SK-N-SH treated with all-trans-retinoic acid at 6 μM for 48 hours (cell line): ENCODE data around the gene GLI3.

Experiments used
- ATAC-seq: fragments of 200-7000 bp; cut with Tn5 transposase; 3 replicates; pipeline ENCODE4 v1.9.1; 2020; ENCODE audit warnings: mild to moderate bottlenecking, moderate library complexity
- ARNTL ChIP-seq: fragments of 450-650 bp; formaldehyde crosslinking; IDR thresholded peaks from 2 replicates; pipeline ENCODE4 v1.5.0; 2020; ENCODE audit warnings: low read depth, mild to moderate bottlenecking, moderate library complexity, borderline replicate concordance
- BACH2 ChIP-seq: fragments of 250-450 bp; sonication (Bioruptor Pico); IDR thresholded peaks from 2 replicates; pipeline ENCODE4 v1.9.0; 2021; ENCODE audit warnings: mild to moderate bottlenecking, borderline replicate concordance
- CREB5 ChIP-seq: fragments of 250-450 bp; sonication (Bioruptor Pico); IDR thresholded peaks from 2 replicates; pipeline ENCODE4 v1.5.1; 2020; ENCODE audit warnings: low read depth, mild to moderate bottlenecking, moderate library complexity
- CSDC2 ChIP-seq: fragments of 250-450 bp; sonication (Bioruptor Pico); IDR thresholded peaks from 2 replicates; pipeline ENCODE4 v1.5.0; 2020; ENCODE audit warnings: mild to moderate bottlenecking, moderate library complexity
- CSRNP3 ChIP-seq: fragments of 250-450 bp; sonication (Bioruptor Pico); IDR thresholded peaks from 2 replicates; pipeline ENCODE4 v1.5.1; 2021; ENCODE audit warnings: mild to moderate bottlenecking, moderate library complexity
- ESRRG ChIP-seq: fragments of 250-450 bp; sonication (Bioruptor Pico); IDR thresholded peaks from 2 replicates; pipeline ENCODE4 v1.6.1; 2021; ENCODE audit warnings: mild to moderate bottlenecking
- GLIS3 ChIP-seq: fragments of 250-450 bp; sonication (Bioruptor Pico); IDR thresholded peaks from 2 replicates; pipeline ENCODE4 v1.5.0; 2020; ENCODE audit warnings: mild to moderate bottlenecking, moderate library complexity
- ISL1 ChIP-seq: fragments of 250-450 bp; sonication (Bioruptor Pico); IDR thresholded peaks from 2 replicates; pipeline ENCODE4 v2.1.2; 2022; ENCODE audit warnings: mild to moderate bottlenecking, moderate library complexity
- PATZ1 ChIP-seq: fragments of 250-450 bp; sonication (Bioruptor Pico); IDR thresholded peaks from 2 replicates; pipeline ENCODE4 v1.8.0; 2020; ENCODE audit warnings: mild to moderate bottlenecking, moderate library complexity, borderline replicate concordance
- PPARA ChIP-seq: fragments of 250-450 bp; sonication (Bioruptor Pico); IDR thresholded peaks from 2 replicates; pipeline ENCODE4 v1.5.0; 2020; ENCODE audit warnings: mild to moderate bottlenecking, borderline replicate concordance
- RARB ChIP-seq: fragments of 250-450 bp; sonication (Bioruptor Pico); IDR thresholded peaks from 2 replicates; pipeline ENCODE4 v1.8.0; 2021; ENCODE audit warnings: mild to moderate bottlenecking, moderate library complexity
- SNAI2 ChIP-seq: fragments of 250-450 bp; sonication (Bioruptor Pico); IDR thresholded peaks from 2 replicates; pipeline ENCODE4 v1.5.0; 2020; ENCODE audit warnings: mild to moderate bottlenecking, moderate library complexity
- TOX ChIP-seq: fragments of 250-450 bp; sonication (Bioruptor Pico); IDR thresholded peaks from 2 replicates; pipeline ENCODE4 v1.8.0; 2021; ENCODE audit warnings: mild to moderate bottlenecking, moderate library complexity, borderline replicate concordance
- TSHZ2 ChIP-seq: fragments of 250-450 bp; sonication (Bioruptor Pico); IDR thresholded peaks from 2 replicates; pipeline ENCODE4 v1.5.0; 2020; ENCODE audit warnings: mild to moderate bottlenecking, moderate library complexity
- ZC3H10 ChIP-seq: fragments of 250-450 bp; sonication (Bioruptor Pico); IDR thresholded peaks from 2 replicates; pipeline ENCODE4 v1.5.1; 2021; ENCODE audit warnings: mild to moderate bottlenecking, moderate library complexity
- ZFP3 ChIP-seq: fragments of 250-450 bp; sonication (Bioruptor Pico); IDR thresholded peaks from 2 replicates; pipeline ENCODE4 v1.5.0; 2020; ENCODE audit warnings: mild to moderate bottlenecking, moderate library complexity
- ZFP30 ChIP-seq: fragments of 450-650 bp; formaldehyde crosslinking; IDR thresholded peaks from 2 replicates; pipeline ENCODE4 v1.5.0; 2022; ENCODE audit warnings: mild to moderate bottlenecking, moderate library complexity
- ZNF565 ChIP-seq: fragments of 450-650 bp; formaldehyde crosslinking; conservative IDR thresholded peaks from 2 replicates; pipeline ENCODE4 v1.5.0; 2020; ENCODE audit warnings: low read depth, mild to moderate bottlenecking, moderate library complexity
- ZNF70 ChIP-seq: fragments of 450-650 bp; formaldehyde crosslinking; IDR thresholded peaks from 2 replicates; pipeline ENCODE4 v1.5.0; 2020; ENCODE audit warnings: mild to moderate bottlenecking, moderate library complexity
- ZNF8 ChIP-seq: fragments of 450-650 bp; formaldehyde crosslinking; IDR thresholded peaks from 2 replicates; pipeline ENCODE4 v1.5.0; 2020; ENCODE audit warnings: mild to moderate bottlenecking, moderate library complexity

Gene GLI3

GRCh38 chr7:42100156-42100508, 136.9 kb downstream of the GLI3 start (continued):
- no peak for TF ChIP-seq SNAI2 (CRISPR knock-in tag)
- TF ChIP-seq, all 23 proteins: peak for 0

GRCh38 chr7:42099470-42100155, 137.4 kb downstream of the GLI3 start:
- TF ChIP-seq GLIS3 (CRISPR knock-in tag) (no peak), ISL1 (no peak), ARNTL (CRISPR knock-in tag) (no peak), ZNF70 (CRISPR knock-in tag) (no peak), CSDC2 (CRISPR knock-in tag) (no peak), ZC3H10 (no peak), ESRRG (CRISPR knock-in tag) (no peak), CREB5 (CRISPR knock-in tag) (no peak), CSRNP3 (CRISPR knock-in tag) (no peak), PPARA (CRISPR knock-in tag) (no peak), ZFP30 (CRISPR knock-in tag) (no peak), BACH2 (CRISPR knock-in tag) (no peak), ZNF8 (CRISPR knock-in tag) (no peak), PATZ1 (CRISPR knock-in tag) (no peak), RARB (CRISPR knock-in tag) (no peak), ZFP3 (no peak), TOX (CRISPR knock-in tag) (no peak), ZNF565 (CRISPR knock-in tag) (no peak)
- ATAC-seq, result no peak

GRCh38 chr7:42099066-42099465, 137.9 kb downstream of the GLI3 start:
- no peak for TF ChIP-seq PATZ1 (CRISPR knock-in tag)
- no peak for TF ChIP-seq BACH2 (CRISPR knock-in tag)
- ATAC-seq, result no peak

GRCh38 chr7:42097752-42098151, 139.3 kb downstream of the GLI3 start:
- TF ChIP-seq ISL1, result no peak
- no peak for TF ChIP-seq ESRRG (CRISPR knock-in tag)
- TF ChIP-seq TSHZ2 (CRISPR knock-in tag), result no peak
- no peak for TF ChIP-seq TOX (CRISPR knock-in tag)
- no peak for TF ChIP-seq PPARA (CRISPR knock-in tag)
- no peak for TF ChIP-seq BACH2 (CRISPR knock-in tag)
- TF ChIP-seq RARB (CRISPR knock-in tag), result no peak
- ATAC-seq, result peak; percentile 59; the same call in 2 of the 3 replicates
